RWPE2 (cell line): ENCODE results near the gene TNS3.

Source experiments
- ATAC-seq: fragments of 200-7000 bp; cut with Tn5 transposase; 3 replicates; pipeline ENCODE4 v1.9.1; 2021; ENCODE audit warnings: low read depth
- DNase-seq: peaks from one replicate; pipeline ENCODE4 v3.0.0-alpha.2; 2020; ENCODE audit warnings: low spot score
- H3K27ac ChIP-seq: fragments of 450-650 bp; 2 replicates; pipeline ENCODE4 v1.5.1; 2017; ENCODE audit warnings: mild to moderate bottlenecking; ENCODE audit not compliant: poor library complexity, severe bottlenecking
- H3K27me3 ChIP-seq: fragments of 250-450 bp; sonication (Bioruptor Pico); 2 replicates; pipeline ENCODE4 v1.5.1; 2021; ENCODE audit warnings: mild to moderate bottlenecking, moderate library complexity; ENCODE audit not compliant: insufficient read depth, poor library complexity, severe bottlenecking
- H3K36me3 ChIP-seq: fragments of 250-450 bp; sonication (Bioruptor Pico); 2 replicates; pipeline ENCODE4 v1.5.1; 2020; ENCODE audit warnings: low read depth, mild to moderate bottlenecking, moderate library complexity
- H3K4me1 ChIP-seq: fragments of 250-450 bp; sonication (Bioruptor Pico); 2 replicates; pipeline ENCODE4 v1.5.1; 2021; ENCODE audit warnings: mild to moderate bottlenecking, moderate library complexity; ENCODE audit not compliant: insufficient read depth, poor library complexity, severe bottlenecking
- H3K4me3 ChIP-seq: fragments of 250-450 bp; sonication (Bioruptor Pico); 2 replicates; pipeline ENCODE4 v1.5.1; 2021; ENCODE audit warnings: mild to moderate bottlenecking, moderate library complexity; ENCODE audit not compliant: severe bottlenecking
- H3K9me3 ChIP-seq: fragments of 250-450 bp; sonication (Bioruptor Pico); 2 replicates; pipeline ENCODE4 v1.5.1; 2021; ENCODE audit warnings: mild to moderate bottlenecking, moderate library complexity; ENCODE audit not compliant: severe bottlenecking
- TF ChIP-seq, protein P1 (sequence below): fragments of 450-650 bp; IDR thresholded peaks from one replicate; pipeline ENCODE4 v1.5.1; 2017; ENCODE audit warnings: mild to moderate bottlenecking, moderate library complexity; ENCODE audit not compliant: poor library complexity, severe bottlenecking

Gene TNS3

DNA sequence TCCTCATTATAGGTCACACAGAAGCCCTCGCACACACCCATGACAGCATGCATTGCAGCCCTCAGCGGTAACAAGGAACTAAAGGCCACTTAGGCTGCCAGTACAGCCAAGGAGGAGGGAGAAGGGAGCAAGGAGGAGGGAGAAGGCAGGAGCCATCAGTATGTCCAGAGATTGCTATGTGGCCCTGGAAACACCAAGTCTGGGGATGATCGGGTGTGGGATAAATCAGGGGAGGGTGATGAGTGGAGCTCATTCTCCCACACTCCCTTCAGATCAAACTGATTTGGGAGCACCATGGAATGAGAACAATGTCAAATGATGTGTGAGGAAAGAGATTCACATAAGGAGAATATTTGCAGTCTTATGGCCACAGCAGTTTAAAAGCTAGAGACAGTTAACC, 350.9 kb downstream of the TNS3 start:
- TF ChIP-seq, protein P1, sequence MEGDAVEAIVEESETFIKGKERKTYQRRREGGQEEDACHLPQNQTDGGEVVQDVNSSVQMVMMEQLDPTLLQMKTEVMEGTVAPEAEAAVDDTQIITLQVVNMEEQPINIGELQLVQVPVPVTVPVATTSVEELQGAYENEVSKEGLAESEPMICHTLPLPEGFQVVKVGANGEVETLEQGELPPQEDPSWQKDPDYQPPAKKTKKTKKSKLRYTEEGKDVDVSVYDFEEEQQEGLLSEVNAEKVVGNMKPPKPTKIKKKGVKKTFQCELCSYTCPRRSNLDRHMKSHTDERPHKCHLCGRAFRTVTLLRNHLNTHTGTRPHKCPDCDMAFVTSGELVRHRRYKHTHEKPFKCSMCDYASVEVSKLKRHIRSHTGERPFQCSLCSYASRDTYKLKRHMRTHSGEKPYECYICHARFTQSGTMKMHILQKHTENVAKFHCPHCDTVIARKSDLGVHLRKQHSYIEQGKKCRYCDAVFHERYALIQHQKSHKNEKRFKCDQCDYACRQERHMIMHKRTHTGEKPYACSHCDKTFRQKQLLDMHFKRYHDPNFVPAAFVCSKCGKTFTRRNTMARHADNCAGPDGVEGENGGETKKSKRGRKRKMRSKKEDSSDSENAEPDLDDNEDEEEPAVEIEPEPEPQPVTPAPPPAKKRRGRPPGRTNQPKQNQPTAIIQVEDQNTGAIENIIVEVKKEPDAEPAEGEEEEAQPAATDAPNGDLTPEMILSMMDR = no peak
- Histone ChIP-seq H3K36me3 (no peaks in the 10 kb centered on the region), H3K27ac (no peak overlapping the region), H3K9me3 (no peaks in the 10 kb centered on the region), H3K27me3 (no peaks in the 10 kb centered on the region), H3K4me1 (no peaks in the 10 kb centered on the region), H3K4me3 (no peak overlapping the region)
- no peak for ATAC-seq
- no peak for DNase-seq

DNA sequence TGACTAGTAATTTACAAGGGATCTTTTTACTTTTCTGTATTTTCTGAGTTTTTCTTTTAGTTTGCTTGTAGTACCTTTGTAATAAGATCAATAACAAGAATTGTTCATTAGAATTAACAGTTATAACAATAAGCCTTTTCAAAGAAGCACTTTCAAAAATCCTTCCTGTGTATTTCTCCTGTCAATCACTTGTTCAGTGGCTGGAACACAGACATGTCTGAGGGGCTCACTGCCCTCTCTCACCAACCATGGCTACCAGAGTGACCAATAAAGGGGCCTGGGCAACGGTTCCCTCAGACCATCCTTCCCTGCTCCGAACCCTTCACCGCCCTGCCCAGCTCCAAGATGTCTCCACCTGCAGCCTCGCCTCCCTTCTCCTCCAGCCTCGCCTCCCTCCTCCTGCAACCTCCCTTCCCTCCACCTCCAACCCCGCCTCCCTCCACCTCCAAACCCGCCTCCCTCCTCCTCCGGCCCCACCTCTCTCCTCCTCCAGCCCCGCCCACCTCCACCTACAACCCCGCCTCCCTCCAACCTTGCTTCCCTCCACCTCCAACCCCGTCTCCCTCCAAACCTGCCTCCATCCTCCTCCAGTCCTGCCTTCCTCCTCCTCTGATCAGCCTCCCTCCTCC, 353.4 kb downstream of the TNS3 start:
- no peaks in the 10 kb centered on the region for H3K27me3 ChIP-seq
- no peaks in the 10 kb centered on the region for H3K4me1 ChIP-seq
- DNase-seq = no peak
- TF ChIP-seq, protein P1 = no peak
- H3K4me3 ChIP-seq = no peak overlapping the region
- no peak overlapping the region for H3K27ac ChIP-seq
- H3K36me3 ChIP-seq = no peaks in the 10 kb centered on the region
- peaks cover 2% of the 10 kb centered on the region for H3K9me3 ChIP-seq
- ATAC-seq = peak; percentile 57; the same call in 1 of the 3 replicates

DNA sequence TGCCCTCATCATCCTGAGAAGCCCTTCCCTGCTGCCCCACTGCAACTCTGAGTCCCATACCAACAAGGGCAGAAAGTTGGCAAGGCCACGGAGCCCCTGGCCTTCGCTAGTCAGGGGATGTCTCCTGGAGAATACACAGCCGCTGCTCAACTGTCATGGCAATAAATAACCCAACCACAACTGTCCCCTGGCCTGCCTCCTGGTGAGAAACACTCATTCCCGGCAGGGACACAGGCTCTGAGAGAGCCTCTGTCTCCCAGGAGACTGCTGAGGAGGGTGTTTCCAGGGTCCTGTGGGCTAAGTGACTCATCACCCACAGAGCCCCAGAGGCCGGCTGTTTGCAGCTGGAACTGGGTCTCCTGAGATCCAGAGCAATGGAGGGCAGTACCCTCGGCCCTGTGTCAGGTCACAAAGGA, 354.1 kb downstream of the TNS3 start:
- TF ChIP-seq, protein P1 = no peak
- Histone ChIP-seq H3K27ac (no peak overlapping the region), H3K27me3 (no peaks in the 10 kb centered on the region), H3K4me3 (no peak overlapping the region), H3K9me3 (peaks cover 2% of the 10 kb centered on the region), H3K4me1 (no peaks in the 10 kb centered on the region), H3K36me3 (no peaks in the 10 kb centered on the region)
- peak; percentile 29; the same call in 1 of the 3 replicates for ATAC-seq
- DNase-seq = no peak

DNA sequence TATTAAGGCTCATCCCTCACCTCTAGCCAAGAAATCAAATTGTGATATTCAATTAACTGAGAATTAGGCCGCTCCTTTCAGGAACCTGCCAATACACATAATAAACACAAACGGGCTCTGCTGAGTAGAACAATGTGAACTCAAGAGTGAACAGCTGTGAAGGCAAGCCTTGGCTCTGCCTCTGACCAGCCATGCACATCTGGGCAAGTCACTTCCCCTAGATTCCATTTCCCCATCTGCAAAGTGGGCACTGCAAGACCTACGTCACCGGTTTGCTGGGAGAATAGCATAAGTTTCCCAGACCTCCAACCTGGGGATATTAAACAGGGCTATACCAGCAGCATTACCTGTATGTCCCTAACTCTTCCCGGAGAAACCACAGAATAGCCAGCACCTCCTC, 355.2 kb downstream of the TNS3 start:
- Histone ChIP-seq H3K36me3 (no peaks in the 10 kb centered on the region), H3K27ac (no peak overlapping the region), H3K27me3 (no peaks in the 10 kb centered on the region), H3K4me3 (no peak overlapping the region), H3K4me1 (no peaks in the 10 kb centered on the region), H3K9me3 (peaks cover 2% of the 10 kb centered on the region)
- ATAC-seq (no peak), DNase-seq (no peak)
- TF ChIP-seq, protein P1 = no peak

DNA sequence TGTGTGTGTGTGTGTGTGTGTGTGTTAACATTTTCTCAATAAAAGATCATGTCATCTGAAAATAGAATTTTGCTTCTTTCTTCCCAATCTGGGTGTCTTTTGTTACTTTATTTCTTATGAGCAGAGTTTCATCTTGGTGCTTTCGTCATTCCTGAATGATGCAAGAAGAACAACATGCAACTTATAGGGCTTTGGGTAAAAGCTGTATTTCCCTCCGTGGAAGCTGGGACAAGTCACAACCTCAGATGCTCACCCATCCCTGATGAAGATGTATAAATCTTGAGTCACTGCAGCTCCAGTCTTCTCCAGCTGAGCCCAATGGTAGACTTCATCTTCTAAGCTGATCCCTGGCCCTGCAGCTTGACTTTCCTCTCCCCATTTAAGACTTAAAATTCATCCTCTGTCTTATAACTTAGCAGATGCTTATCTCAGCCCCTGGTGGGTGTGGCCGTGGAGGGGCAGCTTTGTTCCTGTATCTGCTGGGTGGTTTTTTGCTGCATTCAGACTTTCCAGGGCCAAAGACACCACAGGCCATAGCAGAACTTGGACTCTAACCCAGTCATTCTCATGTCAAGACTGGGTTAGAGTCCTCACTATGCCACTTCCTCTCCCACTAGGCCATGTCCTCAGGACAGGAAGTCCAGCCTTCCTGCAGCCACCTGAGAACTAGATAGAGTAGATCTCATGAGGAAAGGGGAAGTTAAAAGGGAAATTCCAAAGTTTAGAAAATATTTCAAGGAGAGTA, 356.4 kb downstream of the TNS3 start:
- H3K9me3 ChIP-seq = peaks cover 2% of the 10 kb centered on the region
- TF ChIP-seq, protein P1 = no peak
- H3K27ac ChIP-seq = no peak overlapping the region
- ATAC-seq = no peak
- no peaks in the 10 kb centered on the region for H3K36me3 ChIP-seq
- no peak for DNase-seq
- H3K4me1 ChIP-seq = no peaks in the 10 kb centered on the region
- no peak overlapping the region for H3K4me3 ChIP-seq
- no peaks in the 10 kb centered on the region for H3K27me3 ChIP-seq
